Endothelial cell of umbilical vein (primary cell): ENCODE data around the gene KCNMA1. TPM values are rescaled to one million over a fixed set of nuclear protein-coding genes. Genes with fewer than 3 reads are reported as not detected.

Experiments
- BruUV-seq: library from RNA; stranded (reverse); fragments of 400-500 nt; replicated peaks from 2 replicates; lab custom pipeline; 2021; lab: Mats Ljungman, UMichigan
- CTCF ChIA-PET: fragments of 300-600, 350-600 bp; sonication (Branson Sonifier 250); formaldehyde crosslinking; loops from one replicate; lab custom pipeline; 2021; ENCODE audit warnings: antibody characterized with exemption, inconsistent platforms; lab: Charles Lee
- POLR2A ChIA-PET: fragments of 300-600, 350-600 bp; sonication (Branson Sonifier 250); formaldehyde crosslinking; loops from one replicate; lab custom pipeline; 2021; ENCODE audit warnings: antibody characterized with exemption, inconsistent platforms; lab: Charles Lee
- DNase-seq: peaks from one replicate; pipeline ENCODE4 v3.0.0-alpha.2; 2011; ENCODE audit warnings: low read depth, low spot score
- FAIRE-seq: peaks from 2 replicates; lab custom pipeline; 2011; peaks lifted over from hg19 to GRCh38; lab: Jason Lieb, UNC
- H2AFZ ChIP-seq: 2 replicates; pipeline ENCODE4 v1.6.0; 2012; ENCODE audit warnings: low read depth, low read length, control low read depth, inconsistent platforms
- H3K27ac ChIP-seq: 2 replicates; pipeline ENCODE4 v1.5.1; 2011; ENCODE audit warnings: low read depth, mild to moderate bottlenecking, control low read depth, low read length, moderate library complexity; ENCODE audit not compliant: insufficient read depth
- H3K27me3 ChIP-seq, 2 experiments: 2 replicates each; pipeline versions ENCODE4 v1.6.0 to v1.6.1; 2011; ENCODE audit warnings: low read length in 2 of 2, mixed read lengths in 1 of 2; ENCODE audit not compliant: control insufficient read depth in 2 of 2, insufficient read depth in 2 of 2
- H3K36me3 ChIP-seq, 2 experiments: 2 replicates in 1 of 2; 3 replicates in 1 of 2; pipeline ENCODE4 v1.5.1; 2011; ENCODE audit warnings: low read length in 2 of 2, mild to moderate bottlenecking in 1 of 2, moderate library complexity in 1 of 2; ENCODE audit not compliant: control insufficient read depth in 2 of 2, insufficient read depth in 2 of 2; ENCODE audit errors: extremely low read depth in 1 of 2
- H3K4me1 ChIP-seq: 3 replicates; pipeline ENCODE4 v1.5.1; 2011; ENCODE audit warnings: mild to moderate bottlenecking, low read length; ENCODE audit not compliant: control insufficient read depth, insufficient read depth; ENCODE audit errors: extremely low read depth
- H3K4me2 ChIP-seq: 2 replicates; pipeline ENCODE4 v1.6.1; 2011; ENCODE audit warnings: low read length, control low read depth, mixed read lengths; ENCODE audit not compliant: insufficient read depth
- H3K4me3 ChIP-seq, 3 experiments: fragments of 200-600 bp in 1 of 3; sonication (generic), shearing (Covaris generic) in 1 of 3; replicated peaks in 1 of 3; 2 replicates each; pipeline ENCODE4 v1.5.1; 2011 to 2016; ENCODE audit warnings: control low read depth in 3 of 3, low read length in 3 of 3, mild to moderate bottlenecking in 2 of 3, inconsistent platforms in 1 of 3, low read depth in 1 of 3, moderate library complexity in 1 of 3; ENCODE audit not compliant: insufficient read depth in 1 of 3
- H3K79me2 ChIP-seq: 2 replicates; pipeline ENCODE4 v1.6.0; 2012; ENCODE audit warnings: low read length, inconsistent platforms; ENCODE audit not compliant: control insufficient read depth, insufficient read depth
- H3K9ac ChIP-seq: replicated peaks from 2 replicates; pipeline ENCODE3; 2011; ENCODE audit warnings: low read length, control low read depth; ENCODE audit not compliant: insufficient read depth; ENCODE audit errors: extremely low read depth
- H3K9me1 ChIP-seq: replicated peaks from 3 replicates; pipeline ENCODE4 v1.6.0; 2011; ENCODE audit warnings: mild to moderate bottlenecking, low read length; ENCODE audit not compliant: control insufficient read depth, insufficient read depth; ENCODE audit errors: extremely low read depth
- H3K9me3 ChIP-seq: replicated peaks from 2 replicates; pipeline ENCODE4 v1.5.1; 2012; ENCODE audit warnings: low read length, inconsistent platforms; ENCODE audit not compliant: control insufficient read depth, insufficient read depth
- H4K20me1 ChIP-seq: replicated peaks from 2 replicates; pipeline ENCODE3; 2011; ENCODE audit warnings: mild to moderate bottlenecking, low read length; ENCODE audit not compliant: control insufficient read depth, insufficient read depth; ENCODE audit errors: extremely low read depth
- EZH2 ChIP-seq: IDR thresholded peaks from 2 replicates; pipeline ENCODE4 v1.6.1; 2012; ENCODE audit warnings: borderline replicate concordance, low read depth, mild to moderate bottlenecking, moderate library complexity, low read length, inconsistent platforms; ENCODE audit not compliant: severe bottlenecking
- FOS ChIP-seq: IDR thresholded peaks from 2 replicates; pipeline ENCODE4 v1.6.1; 2011; ENCODE audit warnings: mild to moderate bottlenecking, low read length, moderate library complexity, borderline replicate concordance; ENCODE audit not compliant: insufficient read depth
- GATA2 ChIP-seq: IDR thresholded peaks from 2 replicates; pipeline ENCODE4 v1.7.0; 2011; ENCODE audit warnings: low read depth, mild to moderate bottlenecking, moderate library complexity, mixed read lengths, low read length; ENCODE audit not compliant: insufficient read length, insufficient read depth
- JUN ChIP-seq: IDR thresholded peaks from 2 replicates; pipeline ENCODE4 v1.6.1; 2011; ENCODE audit warnings: borderline replicate concordance, low read depth; ENCODE audit not compliant: insufficient read length, insufficient read depth
- MYC ChIP-seq: IDR thresholded peaks from one replicate; pipeline ENCODE4 v1.6.1; 2011; ENCODE audit warnings: mild to moderate bottlenecking, low read depth, low read length
- POLR2A ChIP-seq: IDR thresholded peaks from 2 replicates; pipeline ENCODE4 v1.6.1; 2012; ENCODE audit warnings: low read depth, mild to moderate bottlenecking, control low read depth, low read length
- POLR2AphosphoS5 ChIP-seq: IDR thresholded peaks from 2 replicates; pipeline ENCODE4 v1.6.1; 2012; ENCODE audit warnings: low read depth, mild to moderate bottlenecking, control low read depth, low read length, moderate library complexity; ENCODE audit not compliant: insufficient read depth
- dilution Hi-C: fragments of 300-500 bp; cut with MboI; formaldehyde crosslinking; loops from one replicate; pipeline ENCODE4 v1.15.0; 2019; ENCODE audit warnings: low sequenced_read_pairs; ENCODE audit not compliant: extremely low pct_ligation_motif_present
- intact Hi-C: fragments of 100-400 bp; cut with micrococcal nuclease; formaldehyde crosslinking; loops from one replicate; pipeline ENCODE4 v1.10.0; 2022
- polyA plus RNA-seq, 4 experiments: library from polyadenylated mRNA; depleted of rRNA in 3 of 4; stranded (reverse) in 3 of 4; unstranded in 1 of 4; fragments of >200 nt; gene quantifications; 2 replicates each; pipeline versions ENCODE4 v1.2.1 to v1.2.3, GENCODE V29; 2011 to 2012; ENCODE audit warnings: missing spikeins in 1 of 4
- total RNA-seq: library from RNA; stranded (reverse); gene quantifications from 2 replicates; pipeline ENCODE4 v1.2.3, GENCODE V29; 2021
- TF ChIP-seq, protein P1 (sequence below), 2 donors: IDR thresholded peaks; 1 replicate in 1 of 2; 2 replicates in 1 of 2; pipeline ENCODE4 v1.5.1; 2011; ENCODE audit warnings: low read length in 2 of 2, mild to moderate bottlenecking in 2 of 2, moderate library complexity in 2 of 2, control low read depth in 1 of 2, inconsistent platforms in 1 of 2, low read depth in 1 of 2; ENCODE audit not compliant: insufficient read depth in 1 of 2; ENCODE audit errors: extremely low read depth in 1 of 2
- TF ChIP-seq, protein P2 (sequence below): IDR thresholded peaks from 2 replicates; pipeline ENCODE4 v1.6.1; 2011; ENCODE audit not compliant: insufficient read depth, insufficient read length

The KCNMA1 gene
- total and polyA plus RNA-seq, 2 donors (not counting 3 experiments of a cell fraction or from before 2014, with no cell fraction given), result 0.10 to 0.82 TPM

DNA sequence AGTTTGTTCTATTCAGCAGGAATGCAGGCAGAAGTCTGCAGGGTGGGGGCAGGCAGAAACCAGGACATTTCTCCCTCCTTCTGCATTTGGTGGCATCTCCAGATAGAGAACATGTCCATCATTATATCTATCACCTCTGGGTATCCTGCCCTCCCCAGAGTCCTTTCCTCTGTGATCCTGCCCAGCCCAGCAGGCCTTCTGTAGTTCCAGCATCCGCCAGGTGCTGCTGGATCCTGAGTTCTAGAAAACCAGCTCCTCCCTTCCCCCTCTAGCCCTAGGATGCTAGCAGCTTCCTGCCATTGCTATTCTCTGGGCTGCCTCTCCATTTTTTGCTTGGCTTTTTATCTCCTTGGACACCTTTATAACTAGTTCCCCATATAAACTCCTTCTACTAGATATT lies 180.3 kb downstream of the KCNMA1 start:
- Histone ChIP-seq H3K9me3 (no peaks in the 10 kb centered on the region), H2AFZ (no peak overlapping the region), H4K20me1 (no peaks in the 10 kb centered on the region), H3K4me3 (no peak overlapping the region), H3K4me1 (no peaks in the 10 kb centered on the region), H3K9ac (no peak overlapping the region), H3K27me3 (no peaks in the 10 kb centered on the region), H3K27ac (no peak overlapping the region), H3K36me3 (no peaks in the 10 kb centered on the region), H3K4me2 (no peak overlapping the region), H3K79me2 (no peaks in the 10 kb centered on the region), H3K9me1 (no peaks in the 10 kb centered on the region)
- FAIRE-seq (no peak), DNase-seq (no peak)
- ChIA-PET CTCF (interaction anchor here (1.0 kb wide), 1 partner anchor 11 kb away, joined by 3 read pairs; no protein-coding TSS in a partner anchor), POLR2A (no interaction called here)
- BruUV-seq, result no TSS peak
- intact Hi-C loops (no loop called here), dilution Hi-C loops (no loop called here)
- TF ChIP-seq MYC, result no peak
- TF ChIP-seq, protein P1, sequence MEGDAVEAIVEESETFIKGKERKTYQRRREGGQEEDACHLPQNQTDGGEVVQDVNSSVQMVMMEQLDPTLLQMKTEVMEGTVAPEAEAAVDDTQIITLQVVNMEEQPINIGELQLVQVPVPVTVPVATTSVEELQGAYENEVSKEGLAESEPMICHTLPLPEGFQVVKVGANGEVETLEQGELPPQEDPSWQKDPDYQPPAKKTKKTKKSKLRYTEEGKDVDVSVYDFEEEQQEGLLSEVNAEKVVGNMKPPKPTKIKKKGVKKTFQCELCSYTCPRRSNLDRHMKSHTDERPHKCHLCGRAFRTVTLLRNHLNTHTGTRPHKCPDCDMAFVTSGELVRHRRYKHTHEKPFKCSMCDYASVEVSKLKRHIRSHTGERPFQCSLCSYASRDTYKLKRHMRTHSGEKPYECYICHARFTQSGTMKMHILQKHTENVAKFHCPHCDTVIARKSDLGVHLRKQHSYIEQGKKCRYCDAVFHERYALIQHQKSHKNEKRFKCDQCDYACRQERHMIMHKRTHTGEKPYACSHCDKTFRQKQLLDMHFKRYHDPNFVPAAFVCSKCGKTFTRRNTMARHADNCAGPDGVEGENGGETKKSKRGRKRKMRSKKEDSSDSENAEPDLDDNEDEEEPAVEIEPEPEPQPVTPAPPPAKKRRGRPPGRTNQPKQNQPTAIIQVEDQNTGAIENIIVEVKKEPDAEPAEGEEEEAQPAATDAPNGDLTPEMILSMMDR (IDR thresholded peaks at IDR 0.05; ENCODE audit: extremely low read depth in 1 of 2, insufficient read depth in 1 of 2, low read depth in 1 of 2, low read length in 2 of 2), result no peak
- no peak for TF ChIP-seq JUN
- TF ChIP-seq EZH2, result no peak
- no peak for TF ChIP-seq FOS
- TF ChIP-seq GATA2, result no peak
- no peak for TF ChIP-seq POLR2AphosphoS5
- TF ChIP-seq POLR2A, result no peak
- TF ChIP-seq, protein P2, sequence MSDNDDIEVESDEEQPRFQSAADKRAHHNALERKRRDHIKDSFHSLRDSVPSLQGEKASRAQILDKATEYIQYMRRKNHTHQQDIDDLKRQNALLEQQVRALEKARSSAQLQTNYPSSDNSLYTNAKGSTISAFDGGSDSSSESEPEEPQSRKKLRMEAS, result no peak
